Measurements from ENCODE around the gene PAF1. TPM values are rescaled to one million over a fixed set of nuclear protein-coding genes. Genes with fewer than 3 reads are reported as not detected.

PAF1 gene
- polyA plus RNA-seq, 1 donor from 2014 or later, result 37.3 TPM

DNA sequence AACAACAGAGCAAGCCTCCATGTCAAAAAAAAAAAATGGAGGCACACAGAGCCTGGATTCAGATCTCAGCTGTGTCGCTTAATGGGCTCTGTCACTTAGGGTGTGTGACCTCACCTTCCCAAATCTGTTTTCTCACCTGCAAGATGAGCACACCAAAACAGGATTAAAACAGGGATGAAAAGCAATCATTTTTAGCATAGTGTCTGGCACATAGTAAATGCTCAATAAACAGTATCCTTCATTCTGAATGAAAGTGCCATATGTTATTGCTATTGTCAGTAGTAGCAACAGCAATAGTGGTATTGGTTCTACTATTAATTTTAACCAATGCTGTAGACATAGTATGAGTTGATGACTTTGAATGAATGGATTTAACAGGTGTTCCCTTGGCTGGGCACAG, 25.4 kb downstream of the PAF1 start:
- Histone ChIP-seq H4K20me1 (ENCODE audit: insufficient read depth) (no peaks in the 10 kb centered on the region), H3K27ac (ENCODE audit: low read length) (no peak overlapping the region)

DNA sequence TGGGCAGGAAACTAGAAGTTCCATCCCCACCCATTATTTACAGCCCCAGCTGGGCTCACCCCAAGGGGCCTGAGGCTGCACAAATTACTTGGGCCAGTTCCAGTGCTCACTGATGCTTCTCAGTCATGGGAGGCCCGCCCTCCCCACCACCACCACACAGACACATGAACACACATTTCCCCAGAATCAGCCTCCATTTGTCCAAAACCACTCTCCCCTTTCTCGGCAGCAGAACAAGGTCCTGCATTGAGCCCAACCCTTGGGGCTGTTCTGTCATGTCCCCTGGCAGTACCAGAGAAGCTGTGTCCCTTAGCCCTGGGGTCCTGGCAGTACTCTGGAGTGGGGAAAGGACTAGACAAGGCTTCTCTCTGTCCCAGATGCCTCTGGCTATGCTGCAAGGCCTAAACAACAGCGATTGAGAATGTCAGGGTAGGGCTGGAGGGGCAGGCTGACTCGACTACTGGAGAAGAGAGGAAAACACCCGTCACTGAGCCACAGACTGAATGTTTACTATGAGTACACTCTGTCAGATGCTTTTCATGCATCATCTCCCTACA, 26.9 kb downstream of the PAF1 start:
- no peaks in the 10 kb centered on the region for H3F3A ChIP-seq (ENCODE audit: insufficient read depth, low read length, poor library complexity, severe bottlenecking)
- H3K9ac ChIP-seq (ENCODE audit: low read length), result no peak overlapping the region
- H3K79me2 ChIP-seq (replicated peaks; ENCODE audit: insufficient read depth, low read length), result no peaks in the 10 kb centered on the region
- H3K27ac ChIP-seq (ENCODE audit: low read length), result no peak overlapping the region
- no peaks in the 10 kb centered on the region for H3K27me3 ChIP-seq (ENCODE audit: insufficient read depth, low read depth, low read length)
- H3K4me3 ChIP-seq (ENCODE audit: low read length), result no peak overlapping the region
- H4K20me1 ChIP-seq (ENCODE audit: insufficient read depth), result no peaks in the 10 kb centered on the region
- no peak overlapping the region for H3K4me2 ChIP-seq (ENCODE audit: low read length)
- H3K9me2 ChIP-seq (ENCODE audit: insufficient read depth, low read length), result no peaks in the 10 kb centered on the region
- TF ChIP-seq MXI1 (conservative IDR thresholded peaks at IDR 0.05; ENCODE audit: poor library complexity, severe bottlenecking), result no peak
- TF ChIP-seq TAF1 (IDR thresholded peaks at IDR 0.05; ENCODE audit: low read depth), result no peak
- TF ChIP-seq, protein P1, sequence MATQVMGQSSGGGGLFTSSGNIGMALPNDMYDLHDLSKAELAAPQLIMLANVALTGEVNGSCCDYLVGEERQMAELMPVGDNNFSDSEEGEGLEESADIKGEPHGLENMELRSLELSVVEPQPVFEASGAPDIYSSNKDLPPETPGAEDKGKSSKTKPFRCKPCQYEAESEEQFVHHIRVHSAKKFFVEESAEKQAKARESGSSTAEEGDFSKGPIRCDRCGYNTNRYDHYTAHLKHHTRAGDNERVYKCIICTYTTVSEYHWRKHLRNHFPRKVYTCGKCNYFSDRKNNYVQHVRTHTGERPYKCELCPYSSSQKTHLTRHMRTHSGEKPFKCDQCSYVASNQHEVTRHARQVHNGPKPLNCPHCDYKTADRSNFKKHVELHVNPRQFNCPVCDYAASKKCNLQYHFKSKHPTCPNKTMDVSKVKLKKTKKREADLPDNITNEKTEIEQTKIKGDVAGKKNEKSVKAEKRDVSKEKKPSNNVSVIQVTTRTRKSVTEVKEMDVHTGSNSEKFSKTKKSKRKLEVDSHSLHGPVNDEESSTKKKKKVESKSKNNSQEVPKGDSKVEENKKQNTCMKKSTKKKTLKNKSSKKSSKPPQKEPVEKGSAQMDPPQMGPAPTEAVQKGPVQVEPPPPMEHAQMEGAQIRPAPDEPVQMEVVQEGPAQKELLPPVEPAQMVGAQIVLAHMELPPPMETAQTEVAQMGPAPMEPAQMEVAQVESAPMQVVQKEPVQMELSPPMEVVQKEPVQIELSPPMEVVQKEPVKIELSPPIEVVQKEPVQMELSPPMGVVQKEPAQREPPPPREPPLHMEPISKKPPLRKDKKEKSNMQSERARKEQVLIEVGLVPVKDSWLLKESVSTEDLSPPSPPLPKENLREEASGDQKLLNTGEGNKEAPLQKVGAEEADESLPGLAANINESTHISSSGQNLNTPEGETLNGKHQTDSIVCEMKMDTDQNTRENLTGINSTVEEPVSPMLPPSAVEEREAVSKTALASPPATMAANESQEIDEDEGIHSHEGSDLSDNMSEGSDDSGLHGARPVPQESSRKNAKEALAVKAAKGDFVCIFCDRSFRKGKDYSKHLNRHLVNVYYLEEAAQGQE (IDR thresholded peaks at IDR 0.05; ENCODE audit: borderline replicate concordance), result no peak
- TF ChIP-seq RAD21 (conservative IDR thresholded peaks at IDR 0.05), result no peak
- TF ChIP-seq SMC3 (conservative IDR thresholded peaks at IDR 0.05; ENCODE audit: poor library complexity), result no peak
- no peak for TF ChIP-seq EP300 (conservative IDR thresholded peaks at IDR 0.05; ENCODE audit: poor library complexity, severe bottlenecking)
- TF ChIP-seq, protein P2, sequence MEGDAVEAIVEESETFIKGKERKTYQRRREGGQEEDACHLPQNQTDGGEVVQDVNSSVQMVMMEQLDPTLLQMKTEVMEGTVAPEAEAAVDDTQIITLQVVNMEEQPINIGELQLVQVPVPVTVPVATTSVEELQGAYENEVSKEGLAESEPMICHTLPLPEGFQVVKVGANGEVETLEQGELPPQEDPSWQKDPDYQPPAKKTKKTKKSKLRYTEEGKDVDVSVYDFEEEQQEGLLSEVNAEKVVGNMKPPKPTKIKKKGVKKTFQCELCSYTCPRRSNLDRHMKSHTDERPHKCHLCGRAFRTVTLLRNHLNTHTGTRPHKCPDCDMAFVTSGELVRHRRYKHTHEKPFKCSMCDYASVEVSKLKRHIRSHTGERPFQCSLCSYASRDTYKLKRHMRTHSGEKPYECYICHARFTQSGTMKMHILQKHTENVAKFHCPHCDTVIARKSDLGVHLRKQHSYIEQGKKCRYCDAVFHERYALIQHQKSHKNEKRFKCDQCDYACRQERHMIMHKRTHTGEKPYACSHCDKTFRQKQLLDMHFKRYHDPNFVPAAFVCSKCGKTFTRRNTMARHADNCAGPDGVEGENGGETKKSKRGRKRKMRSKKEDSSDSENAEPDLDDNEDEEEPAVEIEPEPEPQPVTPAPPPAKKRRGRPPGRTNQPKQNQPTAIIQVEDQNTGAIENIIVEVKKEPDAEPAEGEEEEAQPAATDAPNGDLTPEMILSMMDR (IDR thresholded peaks at IDR 0.05; ENCODE audit: poor library complexity, severe bottlenecking), result no peak
- no peak for TF ChIP-seq POLR2AphosphoS5 (IDR thresholded peaks at IDR 0.05)
- no peak for TF ChIP-seq EZH2 (IDR thresholded peaks at IDR 0.05; ENCODE audit: borderline replicate concordance, insufficient read depth, low read length, poor library complexity, severe bottlenecking)
- H3K36me3 ChIP-seq (ENCODE audit: insufficient read depth, low read length), result no peaks in the 10 kb centered on the region
- no peaks in the 10 kb centered on the region for H3K9me3 ChIP-seq (ENCODE audit: low read length)
- H2AFZ ChIP-seq (ENCODE audit: low read depth, low read length), result no peak overlapping the region

More for the DNA sequence above, 25.4 kb downstream of the PAF1 start:
- Histone ChIP-seq H3K9ac (ENCODE audit: low read length) (no peak overlapping the region), H3K9me3 (ENCODE audit: low read length) (no peaks in the 10 kb centered on the region), H3K4me3 (ENCODE audit: low read length) (no peak overlapping the region), H3K27me3 (ENCODE audit: insufficient read depth, low read depth, low read length) (no peaks in the 10 kb centered on the region), H3K36me3 (ENCODE audit: insufficient read depth, low read length) (peaks cover 3% of the 10 kb centered on the region), H3F3A (ENCODE audit: insufficient read depth, low read length, poor library complexity, severe bottlenecking) (no peaks in the 10 kb centered on the region), H3K79me2 (replicated peaks; ENCODE audit: insufficient read depth, low read length) (no peaks in the 10 kb centered on the region), H2AFZ (ENCODE audit: low read depth, low read length) (no peak overlapping the region), H3K4me2 (ENCODE audit: low read length) (no peak overlapping the region), H3K9me2 (ENCODE audit: insufficient read depth, low read length) (no peaks in the 10 kb centered on the region)
- TF ChIP-seq RAD21 (conservative IDR thresholded peaks at IDR 0.05), result no peak
- TF ChIP-seq EP300 (conservative IDR thresholded peaks at IDR 0.05; ENCODE audit: poor library complexity, severe bottlenecking), result no peak
- no peak for TF ChIP-seq TAF1 (IDR thresholded peaks at IDR 0.05; ENCODE audit: low read depth)
- TF ChIP-seq, protein P1 (IDR thresholded peaks at IDR 0.05; ENCODE audit: borderline replicate concordance), result no peak
- TF ChIP-seq, protein P2 (IDR thresholded peaks at IDR 0.05; ENCODE audit: poor library complexity, severe bottlenecking), result no peak
- TF ChIP-seq SMC3 (conservative IDR thresholded peaks at IDR 0.05; ENCODE audit: poor library complexity), result no peak
- TF ChIP-seq MXI1 (conservative IDR thresholded peaks at IDR 0.05; ENCODE audit: poor library complexity, severe bottlenecking), result no peak
- TF ChIP-seq EZH2 (IDR thresholded peaks at IDR 0.05; ENCODE audit: borderline replicate concordance, insufficient read depth, low read length, poor library complexity, severe bottlenecking), result no peak
- TF ChIP-seq POLR2AphosphoS5 (IDR thresholded peaks at IDR 0.05), result no peak

Data from neural cell (in vitro differentiated cells).